ENCODE measurements around the gene VANGL2.

The VANGL2 gene

DNA sequence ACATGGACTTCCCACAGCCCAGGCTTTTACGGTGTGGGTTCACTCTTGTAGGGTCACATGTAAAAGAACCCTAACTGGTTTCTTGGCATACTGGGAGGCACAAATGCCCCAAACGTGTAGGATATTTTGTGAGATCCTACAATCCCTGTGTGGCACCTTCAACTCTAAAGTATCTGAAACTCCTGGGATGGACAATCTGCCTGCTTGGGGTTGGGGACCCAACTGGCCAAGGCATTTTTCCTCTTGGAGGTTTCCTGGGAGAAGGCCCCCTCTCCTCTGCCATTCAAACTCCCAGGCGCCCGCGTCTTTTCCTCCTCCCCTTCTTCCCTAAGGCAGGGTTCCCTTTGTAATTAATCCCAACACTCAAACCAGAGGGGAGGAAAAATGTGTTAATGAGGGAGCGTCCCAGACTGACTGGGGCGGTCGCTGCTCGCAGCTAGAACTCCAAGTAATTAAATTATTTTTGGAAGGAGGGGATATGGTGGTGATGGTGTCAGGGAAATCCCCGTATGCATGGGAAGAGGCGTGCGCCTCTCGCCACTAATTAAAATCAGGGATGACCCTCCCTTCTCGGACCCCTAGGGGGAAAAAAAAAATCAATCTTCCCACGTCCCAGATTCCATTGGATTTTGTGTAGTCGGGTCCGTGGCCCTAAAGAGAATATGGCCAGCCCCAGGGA lies 681 bp upstream of the VANGL2 start:
- H3K4me3 ChIP-seq (ENCODE audit: low read depth, low read length) = peak overlapping the region; percentile 66
- peaks cover 12 to 32% of the 10 kb centered on the region in 2 experiments for H3K4me1 ChIP-seq (ENCODE audit: control insufficient read depth in 1 of 2, insufficient read depth in 2 of 2, low read length in 2 of 2)
- peak overlapping the region; percentile 94 for H2BK120ac ChIP-seq (ENCODE audit: insufficient read depth, low read length, poor library complexity)
- peaks cover 13% of the 10 kb centered on the region for H3K79me1 ChIP-seq (ENCODE audit: low read length)
- H3K27me3 ChIP-seq (ENCODE audit: insufficient read depth, low read length) = no peaks in the 10 kb centered on the region
- peak overlapping the region; percentile 71 for H3K4ac ChIP-seq (ENCODE audit: low read depth, low read length)
- peak overlapping the region; percentile 98 for H3K14ac ChIP-seq (ENCODE audit: low read length)
- DNase-seq = no peak
- H3K9me3 ChIP-seq (ENCODE audit: insufficient read depth, low read depth, low read length) = no peaks in the 10 kb centered on the region
- peak overlapping the region; percentile 67 for H3K9ac ChIP-seq (ENCODE audit: low read length)
- H3K27ac ChIP-seq (ENCODE audit: low read depth, low read length) = no peak overlapping the region
- no peaks in the 10 kb centered on the region for H3K36me3 ChIP-seq (ENCODE audit: control insufficient read depth in 1 of 2, insufficient read depth in 2 of 2, low read length in 2 of 2)
- no peak overlapping the region for H2AK5ac ChIP-seq (ENCODE audit: low read length)
- peak overlapping the region; percentile 95 for H2AFZ ChIP-seq (ENCODE audit: insufficient read depth, low read length, poor library complexity)
- H4K91ac ChIP-seq (ENCODE audit: low read depth, low read length) = peak overlapping the region; percentile 96
- peak overlapping the region; percentile 53 for H2BK12ac ChIP-seq (ENCODE audit: low read length)
- H2BK5ac ChIP-seq (ENCODE audit: low read depth, low read length, poor library complexity) = peak overlapping the region; percentile 76
- peak overlapping the region; percentile 95 for H3K18ac ChIP-seq (ENCODE audit: low read length)
- no CpG with 5 or more reads among the region's 17 CpGs for WGBS (ENCODE audit: extremely low coverage, insufficient coverage, insufficient read length)
- peak overlapping the region; percentile 79 for H3K4me2 ChIP-seq (ENCODE audit: low read length)
- H4K8ac ChIP-seq (ENCODE audit: low read depth, low read length) = peak overlapping the region; percentile 96
- H4K12ac ChIP-seq (ENCODE audit: low read depth, low read length) = peak overlapping the region; percentile 96
- H3K23ac ChIP-seq (ENCODE audit: low read length) = no peak overlapping the region
- peaks cover 8% of the 10 kb centered on the region for H3K79me2 ChIP-seq (ENCODE audit: control insufficient read depth, insufficient read depth, low read length, poor library complexity)

DNA sequence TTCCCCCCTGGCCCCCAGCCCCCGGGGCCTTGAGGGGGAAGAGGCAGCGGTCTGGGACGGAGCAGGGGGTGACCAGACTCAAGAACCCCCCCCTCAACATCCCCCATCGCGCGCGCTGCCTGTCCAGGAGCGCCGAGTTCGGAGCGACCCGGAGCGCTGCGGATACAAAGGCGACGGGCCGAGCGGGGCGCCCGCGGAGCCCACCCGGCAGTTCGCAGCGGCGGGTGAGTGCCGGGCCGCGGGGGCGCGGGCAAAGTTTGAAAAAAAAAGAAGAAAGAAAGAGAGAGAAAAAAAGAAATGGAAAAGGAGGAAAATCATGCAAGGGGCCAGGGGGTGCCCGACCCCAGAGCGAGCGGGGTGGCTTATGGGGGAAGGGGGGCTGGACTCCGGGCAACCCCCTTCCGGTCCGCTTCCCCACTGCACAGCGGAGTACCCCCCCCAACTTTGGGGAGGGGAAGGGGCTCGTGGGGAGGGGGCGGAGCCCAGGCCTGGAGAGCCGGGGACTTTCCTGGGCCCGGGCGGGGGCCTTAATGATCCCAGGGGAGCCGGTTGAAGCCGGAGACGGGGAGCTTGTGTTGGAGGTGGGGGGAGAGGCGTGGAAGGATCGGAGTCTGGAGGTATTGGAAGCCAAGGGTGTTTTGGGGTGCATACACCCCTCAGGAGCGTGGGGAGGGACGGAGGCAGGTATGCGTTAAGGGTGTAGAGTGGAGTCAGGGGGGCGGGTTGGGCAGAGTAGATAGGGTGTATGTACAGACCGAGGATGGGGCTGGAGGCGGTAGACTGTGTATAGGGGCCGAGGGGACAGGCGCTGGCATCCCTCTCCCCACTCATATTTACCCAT lies 502 bp downstream of the VANGL2 start:
- H2AK5ac ChIP-seq (ENCODE audit: low read length) = peak overlapping the region; percentile 11
- H3K27ac ChIP-seq (ENCODE audit: low read depth, low read length) = peak overlapping the region; percentile 34
- no peaks in the 10 kb centered on the region for H3K9me3 ChIP-seq (ENCODE audit: insufficient read depth, low read depth, low read length)
- H3K23ac ChIP-seq (ENCODE audit: low read length) = no peak overlapping the region
- peak overlapping the region; percentile 93 for H3K4ac ChIP-seq (ENCODE audit: low read depth, low read length)
- H4K91ac ChIP-seq (ENCODE audit: low read depth, low read length) = peak overlapping the region; percentile 96
- peak overlapping the region; percentile 77 for H2BK5ac ChIP-seq (ENCODE audit: low read depth, low read length, poor library complexity)
- H3K4me1 ChIP-seq (ENCODE audit: control insufficient read depth in 1 of 2, insufficient read depth in 2 of 2, low read length in 2 of 2) = peaks cover 15 to 33% of the 10 kb centered on the region in 2 experiments
- no peaks in the 10 kb centered on the region for H3K36me3 ChIP-seq (ENCODE audit: control insufficient read depth in 1 of 2, insufficient read depth in 2 of 2, low read length in 2 of 2)
- H3K18ac ChIP-seq (ENCODE audit: low read length) = peak overlapping the region; percentile 93
- H4K8ac ChIP-seq (ENCODE audit: low read depth, low read length) = peak overlapping the region; percentile 82
- H3K4me2 ChIP-seq (ENCODE audit: low read length) = peak overlapping the region; percentile 95
- no peak overlapping the region for H2BK12ac ChIP-seq (ENCODE audit: low read length)
- H3K4me3 ChIP-seq (ENCODE audit: low read depth, low read length) = peak overlapping the region; percentile 87
- no peak for DNase-seq
- peak overlapping the region; percentile 78 for H2BK120ac ChIP-seq (ENCODE audit: insufficient read depth, low read length, poor library complexity)
- no peaks in the 10 kb centered on the region for H3K27me3 ChIP-seq (ENCODE audit: insufficient read depth, low read length)
- peak overlapping the region; percentile 70 for H2AFZ ChIP-seq (ENCODE audit: insufficient read depth, low read length, poor library complexity)
- peaks cover 13% of the 10 kb centered on the region for H3K79me1 ChIP-seq (ENCODE audit: low read length)
- H4K12ac ChIP-seq (ENCODE audit: low read depth, low read length) = peak overlapping the region; percentile 76
- H3K14ac ChIP-seq (ENCODE audit: low read length) = peak overlapping the region; percentile 96
- H3K9ac ChIP-seq (ENCODE audit: low read length) = peak overlapping the region; percentile 74
- no CpG with 5 or more reads among the region's 55 CpGs for WGBS (ENCODE audit: extremely low coverage, insufficient coverage, insufficient read length)
- peaks cover 8% of the 10 kb centered on the region for H3K79me2 ChIP-seq (ENCODE audit: control insufficient read depth, insufficient read depth, low read length, poor library complexity)

DNA sequence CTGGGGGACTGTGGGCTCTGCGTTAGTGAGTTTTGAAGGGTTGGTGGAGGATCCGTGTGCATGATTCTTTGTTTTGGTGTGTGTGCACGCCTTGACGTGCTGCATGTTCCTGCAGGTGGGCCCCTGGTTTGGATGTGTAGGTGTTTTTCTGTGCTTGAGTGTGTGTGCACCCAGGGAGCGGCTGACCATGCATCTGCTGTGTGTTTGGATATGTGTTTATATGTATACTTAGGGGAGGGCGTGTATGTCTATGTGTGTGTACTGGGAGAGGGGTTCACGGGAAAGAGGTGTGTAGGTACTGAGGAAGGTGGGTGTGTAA lies 1.1 kb downstream of the VANGL2 start:
- no peak overlapping the region for H2AFZ ChIP-seq (ENCODE audit: insufficient read depth, low read length, poor library complexity)
- H4K8ac ChIP-seq (ENCODE audit: low read depth, low read length) = no peak overlapping the region
- H3K79me2 ChIP-seq (ENCODE audit: control insufficient read depth, insufficient read depth, low read length, poor library complexity) = peaks cover 8% of the 10 kb centered on the region
- peaks cover 15 to 33% of the 10 kb centered on the region in 2 experiments for H3K4me1 ChIP-seq (ENCODE audit: control insufficient read depth in 1 of 2, insufficient read depth in 2 of 2, low read length in 2 of 2)
- WGBS (ENCODE audit: extremely low coverage, insufficient coverage, insufficient read length) = no CpG with 5 or more reads among the region's 7 CpGs
- no peak overlapping the region for H2BK120ac ChIP-seq (ENCODE audit: insufficient read depth, low read length, poor library complexity)
- no peak for DNase-seq
- no peak overlapping the region for H2BK12ac ChIP-seq (ENCODE audit: low read length)
- H4K12ac ChIP-seq (ENCODE audit: low read depth, low read length) = peak overlapping the region; percentile 67
- no peaks in the 10 kb centered on the region for H3K9me3 ChIP-seq (ENCODE audit: insufficient read depth, low read depth, low read length)
- H3K9ac ChIP-seq (ENCODE audit: low read length) = peak overlapping the region; percentile 74
- H3K4me2 ChIP-seq (ENCODE audit: low read length) = peak overlapping the region; percentile 95
- peak overlapping the region; percentile 87 for H3K4me3 ChIP-seq (ENCODE audit: low read depth, low read length)
- H3K36me3 ChIP-seq (ENCODE audit: control insufficient read depth in 1 of 2, insufficient read depth in 2 of 2, low read length in 2 of 2) = no peaks in the 10 kb centered on the region
- H3K27ac ChIP-seq (ENCODE audit: low read depth, low read length) = no peak overlapping the region
- H4K91ac ChIP-seq (ENCODE audit: low read depth, low read length) = peak overlapping the region; percentile 23
- H3K79me1 ChIP-seq (ENCODE audit: low read length) = peaks cover 13% of the 10 kb centered on the region
- peak overlapping the region; percentile 44 for H3K18ac ChIP-seq (ENCODE audit: low read length)
- H3K23ac ChIP-seq (ENCODE audit: low read length) = peak overlapping the region; percentile 50
- H3K4ac ChIP-seq (ENCODE audit: low read depth, low read length) = peak overlapping the region; percentile 48
- no peak overlapping the region for H2AK5ac ChIP-seq (ENCODE audit: low read length)
- H2BK5ac ChIP-seq (ENCODE audit: low read depth, low read length, poor library complexity) = no peak overlapping the region
- H3K14ac ChIP-seq (ENCODE audit: low read length) = peak overlapping the region; percentile 80
- no peaks in the 10 kb centered on the region for H3K27me3 ChIP-seq (ENCODE audit: insufficient read depth, low read length)

DNA sequence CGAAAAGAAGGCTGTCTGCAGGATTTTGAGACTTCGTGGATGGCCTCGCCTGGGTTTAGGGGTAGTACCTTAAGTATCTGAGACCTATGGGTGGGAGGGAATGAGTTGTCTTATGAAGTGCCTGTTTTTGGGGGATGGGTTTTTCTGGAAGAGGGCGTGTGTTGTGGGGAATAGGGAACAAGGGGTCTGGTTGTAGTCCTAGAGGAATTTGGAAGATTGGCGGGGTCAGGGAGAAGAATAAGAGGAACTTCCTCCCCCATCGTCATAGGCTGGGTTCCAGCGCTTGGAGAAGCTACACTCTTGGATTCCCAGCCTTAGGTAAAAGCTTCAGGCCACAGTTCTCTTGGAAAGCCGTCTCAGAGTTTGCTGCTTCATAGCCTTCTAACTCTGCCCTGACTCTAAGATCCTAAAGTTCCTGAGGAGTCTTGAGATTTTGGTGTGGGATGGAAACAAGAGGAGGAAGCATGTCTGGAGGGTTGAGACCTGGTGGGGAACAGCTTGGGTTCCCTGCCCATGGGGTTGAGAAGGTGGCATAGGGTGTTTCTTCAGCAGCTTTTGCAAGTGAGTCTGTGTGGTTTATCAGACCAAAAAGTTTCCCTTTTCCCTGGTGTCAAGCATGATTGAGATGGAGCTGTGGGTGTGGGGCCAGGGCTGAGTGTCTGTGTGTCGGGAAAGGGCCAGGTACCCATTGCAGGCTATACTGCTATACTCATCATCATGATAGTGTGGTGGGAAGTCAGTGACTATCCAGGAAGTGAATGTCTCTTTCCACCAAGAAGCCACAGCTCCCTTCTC lies 1.8 kb downstream of the VANGL2 start:
- H2BK120ac ChIP-seq (ENCODE audit: insufficient read depth, low read length, poor library complexity) = no peak overlapping the region
- H4K8ac ChIP-seq (ENCODE audit: low read depth, low read length) = no peak overlapping the region
- no peak overlapping the region for H3K9ac ChIP-seq (ENCODE audit: low read length)
- no peak overlapping the region for H4K91ac ChIP-seq (ENCODE audit: low read depth, low read length)
- no peak overlapping the region for H2BK5ac ChIP-seq (ENCODE audit: low read depth, low read length, poor library complexity)
- no peak overlapping the region for H3K4me3 ChIP-seq (ENCODE audit: low read depth, low read length)
- H2AFZ ChIP-seq (ENCODE audit: insufficient read depth, low read length, poor library complexity) = no peak overlapping the region
- WGBS (ENCODE audit: extremely low coverage, insufficient coverage, insufficient read length) = no CpG with 5 or more reads among the region's 9 CpGs
- H2BK12ac ChIP-seq (ENCODE audit: low read length) = no peak overlapping the region
- H3K23ac ChIP-seq (ENCODE audit: low read length) = no peak overlapping the region
- no peak overlapping the region for H3K4ac ChIP-seq (ENCODE audit: low read depth, low read length)
- no peaks in the 10 kb centered on the region for H3K9me3 ChIP-seq (ENCODE audit: insufficient read depth, low read depth, low read length)
- no peaks in the 10 kb centered on the region for H3K36me3 ChIP-seq (ENCODE audit: control insufficient read depth in 1 of 2, insufficient read depth in 2 of 2, low read length in 2 of 2)
- H3K14ac ChIP-seq (ENCODE audit: low read length) = no peak overlapping the region
- no peaks in the 10 kb centered on the region for H3K27me3 ChIP-seq (ENCODE audit: insufficient read depth, low read length)
- H4K12ac ChIP-seq (ENCODE audit: low read depth, low read length) = no peak overlapping the region
- no peak overlapping the region for H3K18ac ChIP-seq (ENCODE audit: low read length)
- no peak for DNase-seq
- no peak overlapping the region for H3K27ac ChIP-seq (ENCODE audit: low read depth, low read length)
- no peak overlapping the region for H2AK5ac ChIP-seq (ENCODE audit: low read length)
- peak overlapping the region; percentile 95 for H3K4me2 ChIP-seq (ENCODE audit: low read length)
- H3K79me2 ChIP-seq (ENCODE audit: control insufficient read depth, insufficient read depth, low read length, poor library complexity) = peaks cover 9% of the 10 kb centered on the region
- peaks cover 14% of the 10 kb centered on the region for H3K79me1 ChIP-seq (ENCODE audit: low read length)
- peaks cover 17 to 35% of the 10 kb centered on the region in 2 experiments for H3K4me1 ChIP-seq (ENCODE audit: control insufficient read depth in 1 of 2, insufficient read depth in 2 of 2, low read length in 2 of 2)
